ENCODE measurements around the gene RBPMS2.
A peak's percentile ranks its signal among the peaks of the same experiment; 100 is the strongest.

- TF ChIP-seq, protein P1, sequence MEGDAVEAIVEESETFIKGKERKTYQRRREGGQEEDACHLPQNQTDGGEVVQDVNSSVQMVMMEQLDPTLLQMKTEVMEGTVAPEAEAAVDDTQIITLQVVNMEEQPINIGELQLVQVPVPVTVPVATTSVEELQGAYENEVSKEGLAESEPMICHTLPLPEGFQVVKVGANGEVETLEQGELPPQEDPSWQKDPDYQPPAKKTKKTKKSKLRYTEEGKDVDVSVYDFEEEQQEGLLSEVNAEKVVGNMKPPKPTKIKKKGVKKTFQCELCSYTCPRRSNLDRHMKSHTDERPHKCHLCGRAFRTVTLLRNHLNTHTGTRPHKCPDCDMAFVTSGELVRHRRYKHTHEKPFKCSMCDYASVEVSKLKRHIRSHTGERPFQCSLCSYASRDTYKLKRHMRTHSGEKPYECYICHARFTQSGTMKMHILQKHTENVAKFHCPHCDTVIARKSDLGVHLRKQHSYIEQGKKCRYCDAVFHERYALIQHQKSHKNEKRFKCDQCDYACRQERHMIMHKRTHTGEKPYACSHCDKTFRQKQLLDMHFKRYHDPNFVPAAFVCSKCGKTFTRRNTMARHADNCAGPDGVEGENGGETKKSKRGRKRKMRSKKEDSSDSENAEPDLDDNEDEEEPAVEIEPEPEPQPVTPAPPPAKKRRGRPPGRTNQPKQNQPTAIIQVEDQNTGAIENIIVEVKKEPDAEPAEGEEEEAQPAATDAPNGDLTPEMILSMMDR (IDR thresholded peaks at IDR 0.05), result peak; percentile 75 to 96 (median 93)
- no peak for TF ChIP-seq POLR2A (IDR thresholded peaks at IDR 0.05)
Observed at GRCh38 chr15:64731012-64731804, 44.2 kb downstream of the RBPMS2 start.

All from Peyer's patch (tissue), 4 donors.